ENCODE data around the gene CD300E.
"Not testable (repeated sequence)": the region's sequence is repeated elsewhere in the genome, so short reads cannot be mapped to it uniquely, and the experiment has no call there.

Gene CD300E

DNA sequence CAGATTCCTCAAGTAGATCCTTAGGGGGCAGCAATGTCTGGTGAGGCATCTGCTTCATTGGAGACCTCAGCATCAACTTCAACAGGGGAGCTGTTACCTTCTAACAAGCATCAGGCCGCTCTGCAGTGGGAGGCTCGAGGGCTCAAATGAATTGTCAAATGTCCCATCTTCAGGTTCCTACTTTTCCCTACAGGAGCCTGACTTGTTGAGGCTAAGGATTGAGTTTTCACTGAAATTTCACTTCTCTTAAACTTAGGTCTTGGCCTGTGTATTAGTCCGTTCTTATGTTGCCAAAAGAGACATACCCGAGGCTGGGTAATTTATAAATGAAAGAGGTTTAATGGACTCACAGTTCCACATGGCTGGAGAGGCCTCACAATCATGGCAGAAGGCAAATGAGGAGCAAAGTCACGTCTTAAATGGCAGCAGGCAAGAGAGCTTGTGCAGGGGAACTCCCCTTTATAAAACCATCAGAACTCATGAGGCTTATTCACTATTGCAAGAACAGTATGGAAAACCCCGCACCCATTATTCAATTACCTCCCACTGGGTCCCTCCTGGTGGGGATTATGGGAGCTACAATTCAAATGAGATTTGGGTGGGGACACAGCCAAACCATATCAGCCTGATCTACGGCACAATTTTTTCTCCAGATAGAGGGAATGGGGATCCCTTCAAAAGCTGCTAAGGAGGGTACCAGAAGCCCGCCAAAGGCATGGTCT, 26.3 kb downstream of the CD300E start:
- DNase-seq: no peak

GRCh38 chr17:74595037-74595750, 28.3 kb downstream of the CD300E start:
- DNase-seq: no peak

DNA sequence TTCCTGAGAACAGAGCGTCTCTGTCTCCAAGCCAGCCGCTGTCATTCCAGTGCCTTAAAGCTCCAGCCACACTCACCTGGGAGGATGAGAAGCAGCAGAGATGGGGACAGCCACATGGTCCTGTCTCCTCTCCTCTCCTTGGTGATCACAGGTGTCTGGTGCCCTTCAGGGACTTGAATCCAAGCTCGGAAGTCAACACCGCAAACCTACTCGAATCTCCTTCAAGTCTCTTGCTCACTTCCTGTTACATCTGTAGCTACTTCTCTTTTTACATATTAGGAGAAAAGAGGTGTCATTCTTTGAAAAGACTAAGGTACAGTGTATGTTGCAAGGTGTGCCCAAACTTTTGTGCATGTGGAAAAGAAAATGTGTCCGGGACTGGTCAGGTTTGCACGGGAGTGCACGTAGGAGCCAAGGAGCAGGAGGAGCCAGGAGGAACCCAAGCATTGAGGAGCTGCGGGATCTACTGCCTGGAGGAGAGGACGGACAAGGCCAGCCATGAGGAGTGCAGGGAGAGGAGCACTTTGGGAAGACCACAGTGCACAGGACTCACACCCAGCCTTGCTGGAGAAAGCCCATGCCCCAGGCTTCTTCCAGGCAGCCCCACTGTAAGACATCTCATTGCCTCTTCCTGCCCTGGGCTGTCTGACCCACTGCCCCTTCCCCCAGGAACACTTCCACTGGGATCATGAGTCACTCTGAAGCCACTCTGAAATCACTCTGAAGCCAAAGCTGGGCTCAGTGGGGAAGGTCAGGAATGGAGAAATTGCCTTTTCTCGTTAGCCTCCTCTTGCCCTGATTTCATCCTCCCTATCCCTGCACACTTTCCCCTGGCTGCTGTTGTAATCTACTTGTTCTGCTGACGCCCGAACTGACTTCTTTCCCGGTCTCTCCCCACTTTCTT, 31.2 kb downstream of the CD300E start, which contains the start of gene CD300LD:
CD300LD (minus strand) TSS at position 197 of the 904 bp plus-strand sequence; CDS start at position 116, 81 bp downstream.
- no peak for DNase-seq

GRCh38 chr17:74591503-74591902, 32.0 kb downstream of the CD300E start:
- DNase-seq: no peak

GRCh38 chr17:74585711-74586110, 37.8 kb downstream of the CD300E start:
- DNase-seq: no peak

DNA sequence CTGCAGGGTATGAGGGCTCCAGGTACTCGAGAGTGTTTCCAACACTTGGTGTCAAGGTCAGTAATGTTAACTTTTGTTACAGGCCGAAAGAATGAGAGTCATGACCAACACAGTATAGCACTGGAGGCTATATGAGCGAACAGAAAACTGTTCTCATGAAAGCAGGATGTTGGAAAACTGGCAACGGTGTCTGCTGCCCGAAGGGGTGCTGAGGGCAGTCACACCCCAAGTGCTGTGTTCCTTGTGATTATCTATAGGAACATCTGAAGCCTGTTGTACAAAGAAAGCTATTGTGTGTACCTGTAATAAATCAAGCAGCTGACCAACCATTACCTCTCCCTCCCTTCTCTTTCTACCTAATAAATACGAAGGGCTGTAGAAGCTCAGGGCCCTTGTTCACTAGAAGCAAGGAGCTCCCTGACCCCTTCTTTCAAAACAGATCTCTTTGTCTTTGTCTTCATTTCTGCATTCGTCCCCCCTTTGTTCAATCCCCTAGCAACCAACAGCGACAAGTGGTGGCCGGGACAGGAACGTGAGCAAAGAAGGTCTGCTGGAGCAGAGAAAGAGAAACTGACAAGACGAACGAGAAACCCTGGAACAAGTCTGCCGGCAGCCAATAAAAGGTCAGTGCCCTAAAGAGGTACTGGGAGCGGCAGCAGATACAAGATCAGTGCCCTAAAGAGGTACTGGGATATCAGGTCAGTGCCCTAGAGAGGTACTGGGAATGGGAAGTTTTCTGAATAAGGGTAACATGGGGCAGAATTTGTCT, 39.1 kb downstream of the CD300E start:
- no peak for DNase-seq

GRCh38 chr17:74582633-74583032, 40.9 kb downstream of the CD300E start:
- no peak for DNase-seq

GRCh38 chr17:74579900-74580299, 43.6 kb downstream of the CD300E start:
- DNase-seq: no peak

GRCh38 chr17:74578979-74579378, 44.6 kb downstream of the CD300E start:
- no peak for DNase-seq

- DNase-seq: no peak
These were observed 48.9 kb downstream of the CD300E start for GRCh38 chr17:74574489-74575142.

- DNase-seq: not testable (repeated sequence)
These were observed 49.9 kb downstream of the CD300E start for GRCh38 chr17:74573635-74574034.

GRCh38 chr17:74573169-74573568, 50.4 kb downstream of the CD300E start:
- DNase-seq: no peak

DNA sequence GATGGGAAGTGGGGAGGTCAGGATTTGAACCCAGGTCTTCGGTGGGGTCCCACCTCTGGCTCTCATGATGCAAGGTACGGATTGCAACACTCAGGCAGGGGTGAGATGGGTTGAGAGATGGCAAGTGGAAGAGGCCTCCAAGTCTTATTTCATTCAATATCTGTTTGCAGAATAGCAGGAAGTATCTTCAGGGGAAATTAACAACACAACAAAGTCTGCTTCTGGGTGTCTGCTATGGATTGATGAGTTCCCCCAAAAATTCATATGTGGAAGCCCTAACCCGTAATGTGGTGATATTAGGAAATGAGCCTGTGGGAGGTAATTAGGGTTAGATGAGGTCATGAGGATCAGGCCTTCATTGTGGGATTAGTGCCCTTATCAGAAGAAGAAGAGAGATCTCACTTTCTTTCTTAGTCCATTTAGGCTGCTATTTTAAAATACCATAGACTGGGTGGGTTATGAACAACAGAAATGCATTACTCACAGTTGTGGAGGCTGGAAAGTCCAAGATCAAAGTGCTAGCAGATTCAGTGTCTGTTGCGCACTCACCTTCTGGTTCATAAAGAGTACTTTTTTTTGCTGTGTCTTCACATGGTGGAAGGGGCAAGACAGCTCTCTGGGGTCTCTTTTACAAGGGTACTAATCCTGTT, 51.8 kb downstream of the CD300E start:
- no peak for DNase-seq

GRCh38 chr17:74569020-74570003, 54.2 kb downstream of the CD300E start:
- DNase-seq: no peak

GRCh38 chr17:74568106-74568873, 55.2 kb downstream of the CD300E start:
- no peak for DNase-seq

DNA sequence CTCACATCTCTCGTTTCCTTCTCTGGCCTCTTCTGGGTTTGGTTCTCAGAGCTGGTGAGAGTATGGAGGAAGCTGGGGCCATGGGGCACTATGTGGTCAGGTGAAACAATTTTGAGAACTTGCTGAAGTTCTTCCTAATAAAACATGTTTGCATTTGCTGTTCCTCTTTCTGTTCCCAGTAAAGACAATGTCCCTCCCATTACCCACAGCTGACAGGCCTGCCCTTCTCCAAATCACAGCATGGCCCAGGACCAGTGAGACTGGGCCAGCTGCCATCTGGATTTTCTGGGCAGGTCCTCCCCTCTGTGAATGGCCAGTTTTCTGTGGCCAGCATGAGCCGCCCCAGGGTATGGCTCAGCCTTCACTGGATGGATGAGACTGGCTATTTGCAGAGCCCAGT, 56.1 kb downstream of the CD300E start, which contains the start of gene CD300H:
CD300H (minus strand) TSS at position 113 of the 400 bp plus-strand sequence.
- DNase-seq: no peak

DNA sequence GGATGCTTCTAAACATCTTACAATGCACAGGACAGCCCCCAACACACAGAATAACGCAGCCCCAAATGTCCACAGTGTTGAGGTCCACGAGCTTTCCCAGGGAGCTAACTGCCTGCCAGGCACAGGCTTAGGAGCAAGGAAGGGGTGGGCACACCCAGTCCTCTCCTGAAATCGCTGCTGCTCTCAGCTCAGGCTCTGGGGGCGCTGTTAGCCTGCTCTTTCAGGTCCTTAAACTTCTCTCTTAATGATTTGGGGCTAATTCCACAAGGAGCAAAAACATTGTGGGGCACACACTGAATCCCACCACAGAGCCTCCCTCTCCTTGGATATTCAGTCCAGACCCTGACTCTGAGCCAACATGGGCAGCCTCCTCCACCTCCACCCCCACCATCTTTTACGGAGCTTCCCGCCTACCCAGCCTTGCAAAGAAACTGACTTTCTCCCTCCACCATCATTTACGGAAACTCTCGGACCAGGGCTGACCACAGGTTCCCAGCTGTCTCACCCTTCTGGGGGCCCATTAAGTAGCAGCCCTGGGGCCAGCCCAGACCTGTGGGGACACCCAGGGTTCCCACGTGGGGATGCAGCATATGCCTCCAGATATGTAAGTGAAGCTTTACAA, 57.3 kb downstream of the CD300E start:
- no peak for DNase-seq

DNA sequence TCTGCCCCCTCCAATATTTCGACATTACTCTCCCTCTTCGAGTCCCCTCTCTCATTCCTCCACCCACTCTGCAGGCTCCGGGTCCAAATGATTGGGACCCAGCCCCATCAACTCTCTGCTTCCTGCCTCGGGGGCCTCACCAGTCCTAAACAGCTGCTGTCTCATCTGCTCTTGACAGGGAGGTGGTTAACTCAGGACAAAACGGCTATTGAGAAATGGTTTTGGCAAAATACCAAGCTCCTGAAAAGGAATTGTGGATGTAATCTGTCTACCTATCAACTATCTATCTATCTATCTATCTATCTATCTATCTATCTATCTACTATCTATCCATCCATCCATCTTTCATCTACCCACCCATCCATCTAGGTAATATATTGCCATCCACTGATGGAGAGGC, 58.4 kb downstream of the CD300E start:
- DNase-seq: no peak

GRCh38 chr17:74563358-74563757, 60.2 kb downstream of the CD300E start:
- DNase-seq: no peak
